Type B pancreatic cell (in vitro differentiated cells): Measurements from ENCODE around the gene RPTOR. TPM values are rescaled to one million over a fixed set of nuclear protein-coding genes. Genes with fewer than 3 reads are reported as not detected.

Experiments
- DNase-seq: peaks from one replicate; pipeline ENCODE4 v3.0.0; 2021; ENCODE audit warnings: mixed read lengths; ENCODE audit not compliant: unreplicated experiment; ENCODE audit errors: extremely low spot score
- H3K27ac Mint-ChIP-seq: 2 replicates; pipeline ENCODE4 v1.8.0; 2021; ENCODE audit warnings: mild to moderate bottlenecking, mixed read lengths
- H3K27me3 Mint-ChIP-seq: 2 replicates; pipeline ENCODE4 v1.8.0; 2021; ENCODE audit warnings: mixed read lengths
- H3K36me3 Mint-ChIP-seq: 2 replicates; pipeline ENCODE4 v1.8.0; 2021; ENCODE audit warnings: mixed read lengths
- H3K4me1 Mint-ChIP-seq: one replicate; pipeline ENCODE4 v1.8.0; 2021; ENCODE audit warnings: mixed read lengths; ENCODE audit not compliant: unreplicated experiment
- H3K4me3 Mint-ChIP-seq: 2 replicates; pipeline ENCODE4 v1.8.0; 2021; ENCODE audit warnings: mild to moderate bottlenecking, mixed read lengths
- H3K9me3 Mint-ChIP-seq: 2 replicates; pipeline ENCODE4 v1.8.0; 2021; ENCODE audit warnings: mixed read lengths
- CTCF ChIP-seq: fragments of 200-600 bp; sonication (generic); conservative IDR thresholded peaks from 2 replicates; pipeline ENCODE4 v1.5.0; 2021; ENCODE audit warnings: antibody characterized with exemption, mild to moderate bottlenecking
- total RNA-seq: library from RNA; stranded (reverse); gene quantifications from 2 replicates; pipeline ENCODE4 v1.2.1, GENCODE V29; 2021; ENCODE audit warnings: low replicate concordance

RPTOR gene
- total RNA-seq, 1 donor from 2014 or later = 39.8 TPM

GRCh38 chr17:80946449-80946848, 401.8 kb downstream of the RPTOR start:
- TF ChIP-seq CTCF = no peak
- no peak overlapping the region for H3K27ac Mint-ChIP-seq
- no peaks in the 10 kb centered on the region for H3K9me3 Mint-ChIP-seq
- H3K27me3 Mint-ChIP-seq = no peaks in the 10 kb centered on the region
- no peaks in the 10 kb centered on the region for H3K4me1 Mint-ChIP-seq
- DNase-seq = no peak
- no peak overlapping the region for H3K4me3 Mint-ChIP-seq
- peaks cover 23% of the 10 kb centered on the region for H3K36me3 Mint-ChIP-seq

- no peak for TF ChIP-seq CTCF
- no peak overlapping the region for H3K27ac Mint-ChIP-seq
- H3K36me3 Mint-ChIP-seq = peaks cover 22% of the 10 kb centered on the region
- H3K4me1 Mint-ChIP-seq = no peaks in the 10 kb centered on the region
- DNase-seq = no peak
- no peak overlapping the region for H3K4me3 Mint-ChIP-seq
- H3K27me3 Mint-ChIP-seq = no peaks in the 10 kb centered on the region
- no peaks in the 10 kb centered on the region for H3K9me3 Mint-ChIP-seq
These were observed 402.7 kb downstream of the RPTOR start for GRCh38 chr17:80947200-80947940.

GRCh38 chr17:80948019-80948975, 403.7 kb downstream of the RPTOR start:
- no peaks in the 10 kb centered on the region for H3K4me1 Mint-ChIP-seq

GRCh38 chr17:80948976-80949450, 404.4 kb downstream of the RPTOR start:
- H3K4me1 Mint-ChIP-seq = no peaks in the 10 kb centered on the region
- DNase-seq = no peak
- H3K27me3 Mint-ChIP-seq = no peaks in the 10 kb centered on the region
- peaks cover 18% of the 10 kb centered on the region for H3K36me3 Mint-ChIP-seq
- no peaks in the 10 kb centered on the region for H3K9me3 Mint-ChIP-seq
- TF ChIP-seq CTCF = no peak
- H3K27ac Mint-ChIP-seq = no peak overlapping the region
- no peak overlapping the region for H3K4me3 Mint-ChIP-seq

More at GRCh38 chr17:80948019-80948975, 403.7 kb downstream of the RPTOR start:
- no peak overlapping the region for H3K27ac Mint-ChIP-seq
- no peaks in the 10 kb centered on the region for H3K27me3 Mint-ChIP-seq
- no peaks in the 10 kb centered on the region for H3K9me3 Mint-ChIP-seq
- H3K36me3 Mint-ChIP-seq = peaks cover 19% of the 10 kb centered on the region
- no peak for DNase-seq
- H3K4me3 Mint-ChIP-seq = no peak overlapping the region
- no peak for TF ChIP-seq CTCF

- Mint-ChIP-seq H3K36me3 (peaks cover 14% of the 10 kb centered on the region), H3K27me3 (no peaks in the 10 kb centered on the region), H3K9me3 (no peaks in the 10 kb centered on the region), H3K27ac (no peak overlapping the region), H3K4me1 (no peaks in the 10 kb centered on the region), H3K4me3 (no peak overlapping the region)
- peak; percentile 26 for TF ChIP-seq CTCF
- no peak for DNase-seq
These were observed 405.1 kb downstream of the RPTOR start for GRCh38 chr17:80949451-80950421.
